ENCODE results near the gene PCP2. TPM values are rescaled to one million over a fixed set of nuclear protein-coding genes. Genes with fewer than 3 reads are reported as not detected.

The PCP2 gene
- total RNA-seq, 1 donor from 2014 or later: not detected

DNA sequence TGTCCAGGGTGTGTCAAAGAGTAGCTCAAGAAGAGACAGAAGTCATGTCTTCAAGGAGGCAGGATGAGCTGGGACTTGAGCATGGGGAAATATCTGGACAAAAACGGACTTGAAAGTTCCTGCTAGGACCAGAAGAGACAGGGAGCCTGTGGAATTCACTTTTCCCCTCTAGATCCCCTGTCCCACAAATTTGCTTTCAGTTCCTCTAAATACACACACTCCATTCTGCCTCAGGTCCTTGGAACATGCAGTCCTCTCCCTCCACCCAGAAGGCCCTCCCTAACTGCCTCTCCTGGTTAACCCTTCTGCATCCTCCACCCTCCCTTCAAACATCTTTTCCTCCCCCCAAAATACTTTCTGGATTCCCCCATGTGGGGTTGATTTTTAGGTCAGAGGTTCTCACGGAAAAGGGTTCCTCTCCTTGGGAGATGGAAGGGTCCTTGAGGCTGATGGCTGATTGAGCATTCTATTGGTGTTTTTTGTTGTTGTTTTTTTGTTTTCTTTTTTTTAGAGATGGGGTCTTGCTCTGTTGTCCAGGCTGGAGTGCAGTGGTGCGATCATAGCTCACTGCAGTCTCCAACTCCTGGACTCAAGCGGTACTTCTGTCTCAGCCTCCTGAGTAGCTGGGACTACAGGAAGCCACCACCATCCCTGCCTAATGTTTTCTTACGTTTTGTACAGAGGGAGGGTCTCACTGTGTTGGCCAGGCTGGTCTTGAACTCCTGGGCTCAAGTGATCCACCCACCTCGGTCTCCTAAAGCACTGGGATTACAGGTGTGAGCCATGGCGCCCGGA is 28.4 kb upstream of the PCP2 start:
- Histone ChIP-seq H4K20me1 (ENCODE audit: low read depth) (no peaks in the 10 kb centered on the region), H3K27ac (no peak overlapping the region), H3K36me3 (no peaks in the 10 kb centered on the region), H3K4me2 (no peak overlapping the region), H2AFZ (replicated peaks) (no peak overlapping the region), H3F3A (ENCODE audit: low read depth) (no peaks in the 10 kb centered on the region), H3K9ac (no peak overlapping the region), H3K9me3 (ENCODE audit: low read depth) (no peaks in the 10 kb centered on the region), H3K4me1 (no peaks in the 10 kb centered on the region), H3K79me2 (ENCODE audit: low read depth) (no peaks in the 10 kb centered on the region), H3K4me3 (no peak overlapping the region), H3K27me3 (peaks cover 51% of the 10 kb centered on the region)
- Mint-ChIP-seq H3K27me3 (ENCODE audit: insufficient read depth, low read depth) (peaks cover 9% of the 10 kb centered on the region), H3K36me3 (no peaks in the 10 kb centered on the region), H3K4me1 (peaks cover 10% of the 10 kb centered on the region), H3K9me3 (no peaks in the 10 kb centered on the region), H3K27ac (no peak overlapping the region), H3K4me3 (no peak overlapping the region)
- no peak for DNase-seq (ENCODE audit: low spot score)
- TF ChIP-seq EZH2 (IDR thresholded peaks at IDR 0.05) (no peak), EZH2phosphoT487 (IDR thresholded peaks at IDR 0.05) (no peak)
- TF ChIP-seq, protein P1, sequence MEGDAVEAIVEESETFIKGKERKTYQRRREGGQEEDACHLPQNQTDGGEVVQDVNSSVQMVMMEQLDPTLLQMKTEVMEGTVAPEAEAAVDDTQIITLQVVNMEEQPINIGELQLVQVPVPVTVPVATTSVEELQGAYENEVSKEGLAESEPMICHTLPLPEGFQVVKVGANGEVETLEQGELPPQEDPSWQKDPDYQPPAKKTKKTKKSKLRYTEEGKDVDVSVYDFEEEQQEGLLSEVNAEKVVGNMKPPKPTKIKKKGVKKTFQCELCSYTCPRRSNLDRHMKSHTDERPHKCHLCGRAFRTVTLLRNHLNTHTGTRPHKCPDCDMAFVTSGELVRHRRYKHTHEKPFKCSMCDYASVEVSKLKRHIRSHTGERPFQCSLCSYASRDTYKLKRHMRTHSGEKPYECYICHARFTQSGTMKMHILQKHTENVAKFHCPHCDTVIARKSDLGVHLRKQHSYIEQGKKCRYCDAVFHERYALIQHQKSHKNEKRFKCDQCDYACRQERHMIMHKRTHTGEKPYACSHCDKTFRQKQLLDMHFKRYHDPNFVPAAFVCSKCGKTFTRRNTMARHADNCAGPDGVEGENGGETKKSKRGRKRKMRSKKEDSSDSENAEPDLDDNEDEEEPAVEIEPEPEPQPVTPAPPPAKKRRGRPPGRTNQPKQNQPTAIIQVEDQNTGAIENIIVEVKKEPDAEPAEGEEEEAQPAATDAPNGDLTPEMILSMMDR (IDR thresholded peaks at IDR 0.05): no peak

DNA sequence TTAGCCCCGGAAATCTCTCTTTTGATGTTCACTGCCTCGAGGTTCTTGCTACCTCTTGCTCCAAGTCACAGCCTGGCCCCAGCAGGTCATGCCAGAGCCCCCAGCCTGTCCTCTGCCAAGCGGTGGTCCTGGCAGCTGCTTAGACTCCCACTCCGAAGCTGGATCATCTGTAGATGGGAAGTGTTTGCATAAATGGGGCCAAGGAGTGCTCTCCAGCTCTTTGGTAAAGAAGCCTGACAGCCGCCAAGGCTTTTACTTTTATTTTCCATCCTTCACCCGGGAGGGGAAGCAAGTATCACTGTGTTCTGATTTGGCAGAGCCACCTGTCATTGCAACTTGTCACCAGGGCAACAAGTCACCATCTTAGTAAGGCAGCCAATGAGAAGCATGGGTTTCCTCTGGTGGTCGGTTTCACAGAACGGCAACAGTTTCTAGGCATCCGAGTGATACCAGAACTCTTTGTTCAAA is 24.7 kb upstream of the PCP2 start:
- H3K79me2 ChIP-seq (ENCODE audit: low read depth): no peaks in the 10 kb centered on the region
- Mint-ChIP-seq H3K27me3 (ENCODE audit: insufficient read depth, low read depth) (peaks cover 9% of the 10 kb centered on the region), H3K36me3 (no peaks in the 10 kb centered on the region), H3K9me3 (no peaks in the 10 kb centered on the region), H3K4me3 (no peak overlapping the region), H3K4me1 (peaks cover 10% of the 10 kb centered on the region), H3K27ac (no peak overlapping the region)
- no peak overlapping the region for H3K4me3 ChIP-seq
- peak; percentile 54 for DNase-seq (ENCODE audit: low spot score)
- no peaks in the 10 kb centered on the region for H4K20me1 ChIP-seq (ENCODE audit: low read depth)
- TF ChIP-seq, protein P1 (IDR thresholded peaks at IDR 0.05): no peak
- H3K27ac ChIP-seq: no peak overlapping the region
- H2AFZ ChIP-seq (replicated peaks): peak overlapping the region; percentile 23
- peak overlapping the region; percentile 9 for H3K4me2 ChIP-seq
- no peaks in the 10 kb centered on the region for H3K36me3 ChIP-seq
- no peak overlapping the region for H3K9ac ChIP-seq
- H3K27me3 ChIP-seq: peaks cover 50% of the 10 kb centered on the region
- no peaks in the 10 kb centered on the region for H3K9me3 ChIP-seq (ENCODE audit: low read depth)
- H3K4me1 ChIP-seq: no peaks in the 10 kb centered on the region
- no peaks in the 10 kb centered on the region for H3F3A ChIP-seq (ENCODE audit: low read depth)

DNA sequence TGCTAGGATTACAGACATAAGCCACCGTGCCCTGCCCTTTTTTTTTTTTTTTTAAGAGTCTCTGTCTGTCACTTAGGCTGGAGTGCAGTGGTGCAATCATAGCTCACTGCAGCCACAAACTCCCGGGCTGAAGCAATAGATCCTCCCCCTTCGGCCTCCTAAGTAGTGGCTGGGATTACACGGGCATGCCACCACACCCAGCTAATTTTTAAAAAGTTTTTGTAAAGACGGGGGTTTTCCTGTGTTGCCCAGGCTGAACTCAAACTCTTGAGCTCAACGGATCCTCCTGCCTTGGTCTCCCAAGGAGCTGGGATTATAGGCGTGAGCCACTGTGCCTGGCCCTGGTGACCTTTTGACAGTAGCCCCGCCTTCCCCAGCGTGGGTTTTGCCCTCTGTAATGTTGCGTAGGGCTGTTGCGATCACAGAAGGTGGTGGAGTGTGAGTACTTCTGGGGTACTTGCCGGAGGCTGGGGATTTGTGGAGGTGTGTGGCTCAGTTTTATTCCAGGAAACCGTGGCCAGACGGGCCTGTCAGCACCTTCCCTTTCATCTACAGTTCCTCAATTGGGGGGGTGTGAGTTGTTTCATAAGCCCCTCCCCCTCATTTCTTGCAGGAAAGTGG is 23.7 kb upstream of the PCP2 start:
- Histone ChIP-seq H4K20me1 (ENCODE audit: low read depth) (no peaks in the 10 kb centered on the region), H3K27me3 (peaks cover 49% of the 10 kb centered on the region), H3K4me3 (no peak overlapping the region), H2AFZ (replicated peaks) (no peak overlapping the region), H3K4me2 (no peak overlapping the region), H3F3A (ENCODE audit: low read depth) (peaks cover 2% of the 10 kb centered on the region), H3K4me1 (peaks cover 3% of the 10 kb centered on the region), H3K27ac (no peak overlapping the region), H3K9ac (no peak overlapping the region), H3K36me3 (no peaks in the 10 kb centered on the region), H3K9me3 (ENCODE audit: low read depth) (no peaks in the 10 kb centered on the region), H3K79me2 (ENCODE audit: low read depth) (no peaks in the 10 kb centered on the region)
- DNase-seq (ENCODE audit: low spot score): peak; percentile 26
- Mint-ChIP-seq H3K27ac (no peak overlapping the region), H3K36me3 (no peaks in the 10 kb centered on the region), H3K4me3 (peak overlapping the region; percentile 24), H3K4me1 (peaks cover 17% of the 10 kb centered on the region), H3K27me3 (ENCODE audit: insufficient read depth, low read depth) (peaks cover 11% of the 10 kb centered on the region), H3K9me3 (no peaks in the 10 kb centered on the region)
- no peak for TF ChIP-seq EZH2phosphoT487 (IDR thresholded peaks at IDR 0.05)
- TF ChIP-seq EZH2 (IDR thresholded peaks at IDR 0.05): no peak
- TF ChIP-seq, protein P1 (IDR thresholded peaks at IDR 0.05): no peak
